ENCODE measurements around the gene ERAL1.
A peak's percentile ranks its signal among the peaks of the same experiment; 100 is the strongest.
"Not testable (repeated sequence)": the region's sequence is repeated elsewhere in the genome, so short reads cannot be mapped to it uniquely, and the experiment has no call there.

Gene ERAL1

GRCh38 chr17:28901866-28902818 is 47.3 kb downstream of the ERAL1 start:
- peak in 2 of 4 experiments; percentile 25 to 50 for DNase-seq

GRCh38 chr17:28902819-28903545 is 48.2 kb downstream of the ERAL1 start, which contains the start of gene DHRS13:
DHRS13 (minus strand) TSS chr17:28903079; CDS start chr17:28902944, 135 bp downstream.
- DNase-seq = peak; percentile 81 to 98 (median 88)

- DNase-seq = not testable (repeated sequence)
Observed at GRCh38 chr17:28903546-28903841, 48.7 kb downstream of the ERAL1 start.

GRCh38 chr17:28904800-28905199 is 50.0 kb downstream of the ERAL1 start:
- no peak for DNase-seq

GRCh38 chr17:28906276-28906675 is 51.5 kb downstream of the ERAL1 start:
- no peak for DNase-seq

- DNase-seq = no peak
Observed at GRCh38 chr17:28906706-28907438, 52.1 kb downstream of the ERAL1 start.

- no peak for DNase-seq
Observed at GRCh38 chr17:28907709-28908475, 53.1 kb downstream of the ERAL1 start.

- no peak for DNase-seq
Observed at GRCh38 chr17:28908640-28909167, 53.9 kb downstream of the ERAL1 start.

- no peak for DNase-seq
Observed at GRCh38 chr17:28910534-28910933, 55.7 kb downstream of the ERAL1 start.

All from activated naive CD4-positive, alpha-beta T cell (primary cell).